D341Med (cell line): ENCODE data around the gene RNH1.
"Not testable (repeated sequence)": the region's sequence is repeated elsewhere in the genome, so short reads cannot be mapped to it uniquely, and the experiment has no call there.

Source experiments
- DNase-seq: peaks from one replicate; pipeline ENCODE4 v3.0.0; 2012; ENCODE audit warnings: low spot score

RNH1 gene

GRCh38 chr11:477052-477715 lies 29.9 kb downstream of the RNH1 start:
- DNase-seq: no peak

DNA sequence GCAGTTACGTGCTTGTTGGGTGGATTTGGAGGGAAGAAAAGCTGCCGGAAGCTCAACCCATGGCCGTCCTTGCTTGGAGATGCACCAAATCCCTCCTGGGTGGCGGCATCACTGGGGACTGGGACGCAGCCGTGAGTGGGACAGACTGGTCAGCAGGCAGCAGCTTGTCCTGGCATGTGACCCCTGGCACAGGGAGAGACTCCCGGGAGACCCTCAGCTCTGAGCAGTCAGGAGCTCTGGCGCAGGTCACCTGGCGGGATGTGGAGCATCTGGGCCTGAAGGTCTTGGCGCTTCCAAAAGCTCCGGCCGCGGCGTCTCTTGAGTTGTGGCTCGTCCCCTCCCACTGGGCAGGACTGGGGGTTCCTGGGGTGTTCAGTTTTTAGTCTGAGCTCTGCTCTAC lies 30.6 kb downstream of the RNH1 start:
- DNase-seq: no peak

- DNase-seq: no peak
Observed at GRCh38 chr11:475941-476340, 31.1 kb downstream of the RNH1 start.

DNA sequence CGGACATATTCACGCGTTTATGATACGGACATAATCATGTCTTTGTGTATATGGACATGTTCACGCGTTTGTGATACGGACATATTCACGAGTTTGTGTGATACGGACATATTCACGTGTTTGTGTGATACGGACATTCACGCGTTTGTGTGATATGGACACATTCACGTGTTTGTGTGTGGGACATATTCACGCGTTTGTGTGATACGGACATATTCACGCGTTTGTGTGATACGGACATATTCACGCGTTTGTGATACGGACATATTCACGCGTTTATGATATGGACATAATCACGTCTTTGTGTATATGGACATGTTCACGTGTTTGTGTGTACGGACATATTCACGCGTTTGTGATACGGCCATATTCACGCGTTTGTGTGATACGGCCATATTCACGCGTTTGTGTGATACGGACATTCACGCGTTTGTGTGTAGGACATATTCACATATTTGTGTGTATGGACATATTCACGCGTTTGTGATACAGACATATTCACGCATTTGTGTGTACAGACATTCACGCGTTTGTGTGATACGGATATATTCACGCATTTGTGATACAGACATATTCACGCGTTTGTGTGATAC lies 32.0 kb downstream of the RNH1 start:
- no peak for DNase-seq

GRCh38 chr11:473962-474785 lies 32.9 kb downstream of the RNH1 start:
- DNase-seq: peak; percentile 71

- DNase-seq: no peak
Observed at GRCh38 chr11:473415-473814, 33.6 kb downstream of the RNH1 start.

- DNase-seq: no peak
Observed at GRCh38 chr11:472816-473215, 34.2 kb downstream of the RNH1 start.

DNA sequence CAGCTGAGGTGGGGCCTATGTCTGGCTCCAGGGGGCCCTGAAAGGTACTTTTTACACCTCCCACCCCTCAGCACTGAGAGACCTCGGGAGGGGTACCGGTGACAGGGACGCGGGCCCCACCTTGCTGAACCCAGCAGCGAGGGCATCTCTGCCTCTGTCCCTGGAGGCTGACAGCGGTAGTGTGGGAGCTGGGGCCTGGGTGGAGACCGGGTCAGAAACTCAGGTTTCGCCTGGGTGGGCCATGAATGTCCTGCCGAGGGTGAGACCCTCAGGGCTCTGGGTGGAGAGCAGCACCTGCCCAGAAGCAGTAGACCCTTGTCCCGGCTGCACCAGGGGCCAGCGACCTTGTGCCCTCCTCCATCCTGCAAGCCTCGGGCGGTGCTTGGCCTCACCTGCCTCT lies 34.8 kb downstream of the RNH1 start:
- DNase-seq: no peak

DNA sequence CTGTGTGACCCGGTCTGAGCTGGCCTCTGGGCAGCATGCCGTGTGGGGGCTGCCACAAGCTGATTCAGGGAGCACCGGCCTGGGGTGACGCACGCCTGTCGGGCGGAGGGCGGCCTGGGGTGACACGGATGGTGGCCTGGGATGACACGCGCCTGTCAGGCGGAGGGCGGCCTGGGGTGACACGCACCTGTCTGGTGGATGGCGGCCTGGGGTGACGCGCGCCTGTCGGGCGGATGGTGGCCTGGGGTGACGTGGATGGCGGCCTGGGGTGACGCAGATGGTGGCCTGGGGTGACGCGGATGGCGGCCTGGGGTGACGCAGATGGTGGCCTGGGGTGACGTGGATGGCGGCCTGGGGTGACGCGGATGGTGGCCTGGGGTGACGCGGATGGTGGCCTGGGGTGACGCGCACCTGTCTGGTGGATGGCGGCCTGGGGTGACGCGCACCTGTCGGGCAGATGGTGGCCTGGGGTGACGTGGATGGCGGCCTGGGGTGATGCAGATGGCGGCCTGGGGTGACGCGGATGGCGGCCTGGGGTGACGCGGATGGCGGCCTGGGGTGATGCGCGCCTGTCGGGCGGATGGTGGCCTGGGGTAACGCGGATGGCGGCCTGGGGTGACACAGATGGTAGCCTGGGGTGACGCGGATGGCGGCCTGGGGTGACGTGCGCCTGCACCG lies 35.4 kb downstream of the RNH1 start:
- no peak for DNase-seq

- DNase-seq: no peak
Observed at GRCh38 chr11:469684-470560, 37.1 kb downstream of the RNH1 start.

GRCh38 chr11:469026-469683 lies 37.9 kb downstream of the RNH1 start:
- DNase-seq: not testable (repeated sequence)

GRCh38 chr11:468493-468892 lies 38.5 kb downstream of the RNH1 start:
- DNase-seq: no peak

DNA sequence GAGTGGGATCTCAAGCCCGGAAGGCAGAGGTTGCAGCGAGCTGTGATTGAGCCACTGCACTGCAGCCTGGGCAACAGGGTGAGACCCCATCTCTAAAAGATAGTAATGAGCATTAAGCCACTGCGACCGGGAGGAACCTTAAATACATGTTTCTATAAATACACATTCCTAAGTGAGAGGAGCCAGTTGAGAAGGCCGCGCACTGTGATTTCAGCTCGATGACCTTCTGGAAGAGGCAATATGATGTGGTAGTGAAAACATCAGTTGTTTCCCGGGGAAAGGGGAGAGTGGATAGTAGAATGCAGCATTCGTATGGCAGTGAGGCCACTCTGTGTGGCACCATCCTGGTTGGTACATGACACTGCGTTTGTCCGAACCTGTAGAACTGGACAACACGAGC lies 39.0 kb downstream of the RNH1 start:
- no peak for DNase-seq

- no peak for DNase-seq
Observed at GRCh38 chr11:465896-466530, 41.0 kb downstream of the RNH1 start.

- no peak for DNase-seq
Observed at GRCh38 chr11:464316-464715, 42.7 kb downstream of the RNH1 start.

DNA sequence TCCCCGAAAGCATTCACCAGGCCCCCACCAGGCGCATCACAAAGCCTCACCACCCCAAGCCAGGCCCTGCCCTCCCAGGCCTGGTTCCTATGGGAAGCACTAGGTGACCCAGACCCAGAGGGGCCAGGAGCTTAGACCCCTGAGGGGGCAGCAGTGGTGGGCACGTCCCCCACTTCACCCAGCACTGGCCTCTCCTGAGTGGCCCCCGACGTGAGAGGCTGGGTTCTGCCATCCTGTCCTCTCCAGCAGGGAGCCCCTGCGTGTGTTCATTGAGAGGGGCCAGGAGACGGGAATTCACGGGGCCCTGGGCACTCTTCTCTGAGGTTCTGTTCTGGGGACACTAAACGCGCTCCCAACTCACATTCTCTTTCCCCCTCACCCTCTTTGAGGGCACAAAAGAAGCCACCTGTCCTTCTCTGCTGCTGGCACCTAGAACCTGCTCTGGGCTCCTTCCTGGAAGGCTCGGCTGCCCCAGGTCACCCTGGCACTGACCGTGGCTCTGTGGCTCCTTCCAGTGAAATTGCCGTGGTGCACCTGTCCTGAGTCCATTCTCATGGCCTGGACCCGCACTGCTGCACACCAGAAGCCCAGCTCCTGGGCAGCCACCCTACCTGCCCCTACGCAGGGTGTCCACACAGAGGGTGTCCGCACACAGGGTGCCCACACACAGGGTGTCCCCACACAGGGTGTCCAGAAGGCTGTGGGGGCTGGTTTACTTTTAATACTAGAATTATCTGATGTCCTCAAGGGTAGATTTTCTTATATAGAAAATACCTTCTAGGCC lies 44.7 kb downstream of the RNH1 start:
- no peak for DNase-seq

DNA sequence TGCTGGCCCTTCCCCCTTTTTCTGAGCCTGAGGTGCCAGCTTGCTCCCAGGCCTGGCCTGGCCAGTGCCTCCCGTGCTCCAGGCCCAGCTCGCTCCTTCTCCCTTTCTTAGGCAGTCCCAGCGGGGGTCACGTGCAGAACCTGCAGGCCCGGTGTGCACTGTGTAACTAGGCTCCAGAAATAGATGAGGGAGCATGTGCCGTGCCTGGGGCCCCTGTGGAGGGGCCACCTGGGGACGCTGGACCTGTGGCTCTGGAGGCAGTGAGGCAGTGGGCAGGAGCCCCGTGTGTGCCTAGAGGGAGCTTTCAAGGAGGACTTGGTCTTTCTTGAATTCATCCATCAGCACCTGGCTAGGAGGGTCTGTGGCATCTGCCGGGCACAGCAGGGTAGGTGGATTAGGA lies 45.4 kb downstream of the RNH1 start:
- no peak for DNase-seq

GRCh38 chr11:460331-461199 lies 46.5 kb downstream of the RNH1 start:
- DNase-seq: no peak
